Jurkat, Clone E6-1 (cell line): Measurements from ENCODE around the gene TMEM86B.

Experiments used
- DNase-seq: peaks from one replicate; pipeline ENCODE4 v3.0.0-alpha.2; 2011; ENCODE audit warnings: low read depth, low spot score
- H3K4me3 ChIP-seq: 2 replicates; pipeline ENCODE4 v1.5.1; 2011; ENCODE audit warnings: mild to moderate bottlenecking, low read length, control low read depth, moderate library complexity

TMEM86B gene

DNA sequence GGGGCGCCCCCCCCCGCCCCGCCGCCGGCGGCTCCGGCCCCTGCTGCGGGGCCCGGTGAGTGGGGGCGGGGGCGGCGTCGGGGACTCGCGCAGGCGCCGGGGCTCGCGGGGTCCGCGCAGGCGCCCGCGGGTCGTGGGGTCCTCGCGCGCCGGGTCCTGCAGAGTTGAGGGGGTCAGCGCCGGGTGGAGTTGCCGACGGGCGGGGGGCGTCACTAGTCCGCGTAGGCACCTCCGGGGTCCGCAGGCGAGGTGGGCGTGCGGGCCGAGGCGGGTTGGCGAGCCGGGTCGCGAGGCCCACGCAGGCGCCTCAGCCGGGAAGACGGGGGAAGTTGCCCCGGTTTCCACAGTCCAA lies 29.9 kb upstream of the TMEM86B start:
- peak overlapping the region; percentile 91 for H3K4me3 ChIP-seq
- no peak for DNase-seq

GRCh38 chr19:55257461-55258420 lies 29.2 kb upstream of the TMEM86B start:
- no peak for DNase-seq
- peak overlapping the region; percentile 91 for H3K4me3 ChIP-seq

DNA sequence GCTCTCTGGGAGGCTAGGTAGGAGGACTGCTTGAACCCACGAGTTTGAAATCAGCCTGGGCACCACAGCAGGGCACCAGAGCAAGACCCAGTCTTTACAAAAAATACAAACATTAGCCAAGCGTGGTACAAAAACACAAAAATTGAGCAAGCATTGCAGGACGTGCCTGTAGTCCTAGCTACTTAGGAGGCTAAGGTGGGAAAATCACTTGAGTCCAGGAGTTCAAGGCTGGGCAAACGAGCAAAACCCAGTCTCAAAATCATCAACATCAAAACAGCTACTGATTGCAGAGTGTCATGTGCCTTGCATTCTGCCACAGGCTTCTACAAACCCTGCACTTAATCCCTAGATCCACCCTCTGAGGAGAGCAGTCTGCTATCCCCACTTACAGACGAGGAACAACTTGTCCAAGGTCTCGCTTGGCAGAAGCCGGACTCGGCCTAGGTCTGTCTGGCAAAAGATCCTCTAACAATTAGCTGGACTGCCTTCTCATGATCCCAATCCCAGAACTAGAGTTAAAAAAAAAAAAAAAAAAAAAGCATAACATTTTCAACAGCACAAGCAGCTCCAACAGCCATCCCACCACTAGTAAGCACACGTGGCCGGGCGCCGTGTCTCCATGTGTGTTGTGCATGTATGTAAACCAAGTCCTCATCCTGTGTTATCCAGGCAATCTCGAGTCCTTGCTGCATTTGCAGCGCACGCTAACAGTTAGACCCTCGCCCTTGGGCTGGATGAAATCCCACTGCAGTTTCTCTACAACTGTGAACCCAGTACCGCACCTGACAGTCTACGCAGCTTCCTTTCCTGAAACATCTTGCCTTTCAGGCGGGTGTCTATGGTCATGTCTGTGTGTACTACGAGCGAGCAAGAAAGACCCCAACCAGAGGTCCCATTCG lies 28.2 kb upstream of the TMEM86B start:
- no peak for DNase-seq
- peak overlapping the region; percentile 91 for H3K4me3 ChIP-seq

DNA sequence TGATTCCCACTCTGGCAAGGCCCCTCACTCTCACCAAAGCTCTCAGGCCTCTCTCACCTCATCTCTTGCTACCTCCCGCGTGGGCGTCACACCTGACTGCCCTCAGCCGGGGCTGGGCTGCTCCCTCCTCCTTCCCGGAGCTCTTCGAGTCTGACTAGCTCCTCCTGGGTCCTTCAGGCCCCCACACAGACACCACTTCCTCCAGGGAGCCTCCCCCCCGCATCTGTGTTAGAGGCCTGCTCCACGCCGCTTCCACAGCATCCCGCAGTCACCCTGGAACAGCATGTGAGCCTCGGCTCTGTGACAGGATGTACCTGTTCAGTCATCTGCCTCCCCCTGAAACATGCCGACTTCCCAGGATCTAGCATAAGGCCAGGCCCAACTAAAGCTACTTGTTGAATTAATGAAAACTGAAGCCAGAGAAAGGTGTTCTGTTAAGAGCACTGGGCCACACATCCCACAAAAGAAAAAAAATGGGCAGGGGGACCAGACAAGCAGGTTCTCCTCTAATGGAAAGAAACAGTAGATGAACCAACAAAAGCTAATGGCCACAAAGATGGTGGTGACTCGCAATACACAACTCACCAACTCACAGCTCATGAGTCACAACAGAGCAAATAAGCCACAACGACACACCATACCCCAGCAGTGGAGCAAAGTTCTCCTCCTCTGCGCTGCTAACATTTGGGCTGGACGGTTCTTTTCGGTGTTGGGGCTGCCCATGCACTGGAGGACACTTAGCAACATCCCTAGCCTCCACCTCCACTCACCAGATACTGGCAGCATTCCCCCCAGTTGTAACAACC lies 27.3 kb upstream of the TMEM86B start:
- DNase-seq = peak; percentile 72
- peak overlapping the region; percentile 91 for H3K4me3 ChIP-seq

DNA sequence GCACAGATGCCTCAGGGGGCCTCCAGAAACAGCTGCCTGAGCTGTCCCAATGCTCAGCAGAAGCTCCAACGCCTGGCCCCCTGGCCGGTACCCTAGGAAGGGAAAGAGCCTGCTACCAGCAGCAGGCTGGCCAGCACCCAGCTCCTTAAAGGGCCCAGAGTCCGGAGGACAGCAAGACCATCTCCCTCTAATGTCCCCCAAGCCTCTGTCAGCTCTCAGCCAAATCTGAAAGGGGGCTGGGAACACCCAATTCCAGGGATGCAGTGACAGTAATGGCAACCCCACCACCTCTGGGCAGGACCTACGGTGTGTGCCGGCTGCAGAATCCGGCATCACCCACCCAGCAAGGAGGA lies 26.0 kb upstream of the TMEM86B start:
- no peak for DNase-seq
- H3K4me3 ChIP-seq = peak overlapping the region; percentile 91

GRCh38 chr19:55253842-55254624 lies 25.5 kb upstream of the TMEM86B start:
- H3K4me3 ChIP-seq = peak overlapping the region; percentile 91

GRCh38 chr19:55252760-55253663 lies 24.4 kb upstream of the TMEM86B start:
- no peak for DNase-seq
- H3K4me3 ChIP-seq = peak overlapping the region; percentile 91

More at GRCh38 chr19:55253842-55254624, 25.5 kb upstream of the TMEM86B start:
- DNase-seq = peak; percentile 85

GRCh38 chr19:55251341-55252081 lies 22.9 kb upstream of the TMEM86B start:
- H3K4me3 ChIP-seq = peak overlapping the region; percentile 20
- DNase-seq = peak; percentile 67

DNA sequence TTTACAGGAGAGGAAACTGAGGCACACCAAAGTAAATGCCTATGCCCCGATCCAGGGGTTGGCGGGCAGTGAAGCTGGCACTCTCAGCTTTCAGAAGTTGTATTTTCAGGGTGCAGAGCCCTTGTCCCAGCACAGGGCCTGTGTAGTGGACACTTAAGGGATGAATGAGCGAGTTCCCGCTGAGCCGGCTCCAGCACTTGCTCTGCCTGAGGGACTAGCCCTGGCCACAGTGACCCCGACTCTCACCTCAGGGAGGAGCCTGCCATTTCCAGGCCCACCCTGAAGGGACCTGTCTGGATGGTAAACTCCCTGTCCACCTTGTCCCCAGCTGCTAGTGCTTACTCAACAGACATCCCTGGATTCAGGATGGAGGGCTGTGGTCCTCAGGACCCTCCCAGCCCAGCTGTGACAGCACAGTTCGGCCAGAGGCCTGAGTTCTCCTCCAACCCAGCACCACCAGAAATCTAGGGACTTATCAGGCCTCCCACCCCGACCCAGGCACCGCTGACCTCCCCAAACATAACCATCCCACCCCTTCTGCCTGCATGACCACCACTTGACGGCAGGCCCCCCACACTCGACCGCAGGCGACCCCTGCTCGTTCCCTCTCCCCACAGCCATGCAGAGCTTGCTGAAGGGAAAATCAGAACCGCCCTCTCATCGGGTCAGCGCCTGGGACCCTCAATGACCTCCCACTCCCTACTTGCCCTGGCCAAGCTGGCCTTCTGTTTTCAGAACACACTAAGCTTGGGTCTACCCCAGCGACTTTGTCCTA lies 21.9 kb upstream of the TMEM86B start:
- DNase-seq = no peak
- no peak overlapping the region for H3K4me3 ChIP-seq

- no peak overlapping the region for H3K4me3 ChIP-seq
- no peak for DNase-seq
Measured at GRCh38 chr19:55249841-55250240, 21.3 kb upstream of the TMEM86B start.

DNA sequence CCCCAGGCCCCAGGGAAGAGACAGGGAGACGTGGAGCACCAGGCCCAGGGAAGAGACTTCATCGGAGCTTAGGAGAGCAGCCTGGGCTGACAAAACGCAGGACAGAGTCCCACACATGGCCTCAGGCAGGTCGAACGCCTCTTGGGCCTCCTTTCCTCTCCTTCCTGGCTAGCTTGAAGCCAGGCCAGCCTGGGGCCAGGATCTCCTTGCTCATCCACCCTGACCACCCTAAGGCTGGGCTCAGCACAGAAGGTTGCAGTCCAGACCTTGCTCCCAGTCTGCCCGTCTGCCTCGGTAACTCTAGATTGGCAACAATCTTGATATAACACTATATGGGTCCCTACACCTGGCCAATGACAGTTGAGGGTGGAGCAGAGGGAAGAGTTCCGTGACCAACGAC lies 20.1 kb upstream of the TMEM86B start:
- DNase-seq = no peak
- no peak overlapping the region for H3K4me3 ChIP-seq

DNA sequence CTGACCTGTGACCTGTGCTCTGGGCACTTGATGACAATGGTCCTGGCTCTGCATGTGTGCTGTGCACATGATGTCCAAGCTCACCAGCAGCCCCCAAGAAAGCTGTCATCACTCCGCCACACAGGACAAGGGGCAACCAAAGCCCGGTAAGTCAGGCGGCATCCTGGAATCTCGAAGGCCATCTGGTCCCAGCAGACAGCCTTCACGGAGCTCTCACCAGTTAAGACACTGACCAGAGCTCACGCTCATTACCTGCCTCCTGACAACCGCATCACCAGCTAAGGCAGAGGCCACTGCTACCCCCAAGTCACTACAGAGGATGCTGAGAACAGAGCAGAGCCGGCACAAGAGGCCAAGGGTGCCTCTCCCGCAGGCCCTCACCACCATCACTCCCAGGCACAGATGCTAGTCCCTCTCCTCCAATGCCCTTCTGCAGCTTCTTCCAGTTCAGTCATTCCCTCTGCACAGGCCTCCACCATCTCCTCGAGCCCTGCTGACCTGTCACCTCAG lies 19.7 kb upstream of the TMEM86B start:
- H3K4me3 ChIP-seq = no peak overlapping the region
- DNase-seq = no peak

- no peak overlapping the region for H3K4me3 ChIP-seq
- no peak for DNase-seq
Measured at GRCh38 chr19:55247621-55248099, 19.1 kb upstream of the TMEM86B start.

GRCh38 chr19:55246462-55247451 lies 18.2 kb upstream of the TMEM86B start:
- DNase-seq = no peak
- no peak overlapping the region for H3K4me3 ChIP-seq
